22Rv1 (cell line): ENCODE results near the gene MGAT5.

Experiments used
- CTCF ChIP-seq: fragments of 450-650 bp; IDR thresholded peaks from 2 replicates; pipeline ENCODE4 v1.5.1; 2017; ENCODE audit warnings: mild to moderate bottlenecking
- ZFX ChIP-seq: fragments of 450-650 bp; IDR thresholded peaks from 2 replicates; pipeline ENCODE4 v1.6.1; 2017; ENCODE audit warnings: antibody characterized with exemption, borderline replicate concordance

DNA sequence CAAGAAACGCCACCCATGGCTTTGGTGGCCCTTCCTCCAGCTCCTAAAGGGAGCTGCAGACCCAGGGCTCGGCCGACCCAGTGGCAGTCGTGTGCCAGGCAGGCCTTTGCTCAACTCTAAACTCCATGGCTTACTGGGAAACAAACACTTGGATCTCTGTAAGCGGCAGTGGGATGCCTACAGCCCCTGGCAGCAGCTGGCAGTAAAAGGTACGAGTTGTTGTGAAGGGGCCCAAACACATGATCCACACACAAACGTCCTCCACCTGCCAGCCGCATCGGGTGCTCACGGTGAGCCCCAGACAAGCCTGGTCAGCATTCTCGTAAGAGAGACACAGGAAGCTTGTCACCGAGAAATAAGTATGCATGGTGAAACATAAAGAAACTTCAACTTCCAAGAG is 214.9 kb downstream of the MGAT5 start:
- no peak for TF ChIP-seq CTCF
- TF ChIP-seq ZFX, result no peak
